Left renal pelvis (tissue), 4 donors: ENCODE results near the gene PNN. TPM values are rescaled to one million over a fixed set of nuclear protein-coding genes. Genes with fewer than 3 reads are reported as not detected.
"Not testable (repeated sequence)": the region's sequence is repeated elsewhere in the genome, so short reads cannot be mapped to it uniquely, and the experiment has no call there.

Experiments
- DNase-seq, 4 donors: peaks; one replicate each; pipeline ENCODE4 v3.0.0-alpha.2; 2013; ENCODE audit warnings: low read depth in 4 of 4, low spot score in 3 of 4
- polyA plus RNA-seq, 4 donors: library from polyadenylated mRNA; unstranded; fragments of 120-200 nt; gene quantifications; one replicate each; pipeline ENCODE4 v1.2.1, GENCODE V29; 2013; ENCODE audit not compliant: insufficient read length in 4 of 4

The PNN gene
- polyA plus RNA-seq, 4 donors, result 127 to 222 (median 196) TPM

DNA sequence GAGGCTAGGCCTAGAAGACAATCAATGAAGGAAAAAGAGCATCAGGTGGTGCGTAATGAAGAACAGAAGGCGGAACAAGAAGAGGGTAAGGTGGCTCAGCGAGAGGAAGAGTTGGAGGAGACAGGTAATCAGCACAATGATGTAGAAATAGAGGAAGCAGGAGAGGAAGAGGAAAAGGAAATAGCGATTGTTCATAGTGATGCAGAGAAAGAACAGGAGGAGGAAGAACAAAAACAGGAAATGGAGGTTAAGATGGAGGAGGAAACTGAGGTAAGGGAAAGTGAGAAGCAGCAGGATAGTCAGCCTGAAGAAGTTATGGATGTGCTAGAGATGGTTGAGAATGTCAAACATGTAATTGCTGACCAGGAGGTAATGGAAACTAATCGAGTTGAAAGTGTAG lies 5.5 kb downstream of the PNN start:
- DNase-seq, result no peak

- DNase-seq, result no peak
Observed at GRCh38 chr14:39181026-39181692, 6.1 kb downstream of the PNN start.

DNA sequence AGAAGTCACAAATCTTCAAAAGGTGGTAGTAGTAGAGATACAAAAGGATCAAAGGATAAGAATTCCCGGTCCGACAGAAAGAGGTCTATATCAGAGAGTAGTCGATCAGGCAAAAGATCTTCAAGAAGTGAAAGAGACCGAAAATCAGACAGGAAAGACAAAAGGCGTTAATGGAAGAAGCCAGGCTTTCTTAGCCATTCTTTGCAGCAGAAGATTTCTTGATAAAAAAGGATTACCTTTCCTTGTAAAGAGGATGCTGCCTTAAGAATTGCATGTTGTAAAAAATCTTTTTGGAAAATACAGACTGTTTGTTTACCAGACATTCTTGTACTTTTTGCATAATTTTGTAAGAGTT lies 6.6 kb downstream of the PNN start:
- no peak for DNase-seq

DNA sequence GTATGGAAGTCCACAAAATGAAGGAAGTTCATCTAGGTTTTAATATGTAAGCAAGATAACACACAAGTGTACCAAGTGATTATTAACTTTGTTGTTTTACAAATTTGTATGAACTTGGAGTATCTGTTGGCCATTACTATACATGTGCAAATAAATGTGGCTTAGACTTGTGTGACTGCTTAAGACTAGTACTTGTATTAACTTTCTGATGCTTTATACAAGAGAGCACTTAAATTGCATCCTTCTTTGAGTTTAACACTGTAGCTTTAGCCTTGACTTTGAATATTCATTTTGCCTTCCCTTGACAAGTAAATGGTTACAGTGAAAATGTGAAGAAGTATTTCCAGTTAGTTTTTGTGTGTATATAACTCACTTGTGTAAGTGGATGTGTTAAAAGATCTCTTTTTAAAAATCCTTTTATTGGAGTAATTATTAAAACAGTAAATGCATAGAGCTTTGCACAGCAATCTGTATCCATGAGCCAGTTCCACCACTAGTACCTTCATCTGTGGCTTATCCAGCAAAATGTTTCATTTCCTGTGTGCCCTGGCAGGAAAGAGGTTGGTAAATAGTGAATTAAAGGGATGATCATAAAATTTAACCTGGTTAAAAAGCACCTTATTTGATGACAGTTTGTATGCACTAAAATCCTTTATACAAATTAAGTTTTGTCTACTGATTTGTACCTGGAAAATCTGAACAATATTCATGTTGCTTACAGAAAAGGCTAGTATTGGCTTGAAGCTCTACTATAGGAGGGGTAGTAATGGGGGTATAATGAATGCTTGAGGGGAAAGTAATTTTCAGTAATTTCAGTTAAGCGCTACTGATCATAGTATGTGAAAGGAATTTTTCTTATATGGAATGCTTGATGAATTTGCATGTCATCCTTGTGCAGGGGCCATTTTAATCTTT lies 8.0 kb downstream of the PNN start:
- DNase-seq, result no peak

DNA sequence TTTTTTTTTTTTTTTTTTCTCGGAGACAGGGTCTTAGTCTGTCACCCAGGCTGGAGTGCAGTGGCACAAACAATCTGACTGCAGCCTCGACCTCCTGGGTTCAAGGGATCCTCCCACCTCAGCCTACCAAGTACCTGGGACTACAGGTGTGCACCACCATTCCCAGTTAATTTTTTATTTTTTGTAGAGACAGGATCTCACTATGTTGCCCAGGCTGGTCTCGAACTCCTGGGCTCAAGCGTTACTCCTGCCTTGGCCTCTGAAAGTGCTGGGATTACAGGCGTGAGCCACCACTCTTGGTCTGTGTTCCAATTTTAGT lies 8.6 kb downstream of the PNN start:
- not testable (repeated sequence) for DNase-seq

- no peak for DNase-seq
Observed at GRCh38 chr14:39184628-39185255, 9.7 kb downstream of the PNN start.

GRCh38 chr14:39185256-39186049 lies 10.4 kb downstream of the PNN start:
- DNase-seq, result no peak

DNA sequence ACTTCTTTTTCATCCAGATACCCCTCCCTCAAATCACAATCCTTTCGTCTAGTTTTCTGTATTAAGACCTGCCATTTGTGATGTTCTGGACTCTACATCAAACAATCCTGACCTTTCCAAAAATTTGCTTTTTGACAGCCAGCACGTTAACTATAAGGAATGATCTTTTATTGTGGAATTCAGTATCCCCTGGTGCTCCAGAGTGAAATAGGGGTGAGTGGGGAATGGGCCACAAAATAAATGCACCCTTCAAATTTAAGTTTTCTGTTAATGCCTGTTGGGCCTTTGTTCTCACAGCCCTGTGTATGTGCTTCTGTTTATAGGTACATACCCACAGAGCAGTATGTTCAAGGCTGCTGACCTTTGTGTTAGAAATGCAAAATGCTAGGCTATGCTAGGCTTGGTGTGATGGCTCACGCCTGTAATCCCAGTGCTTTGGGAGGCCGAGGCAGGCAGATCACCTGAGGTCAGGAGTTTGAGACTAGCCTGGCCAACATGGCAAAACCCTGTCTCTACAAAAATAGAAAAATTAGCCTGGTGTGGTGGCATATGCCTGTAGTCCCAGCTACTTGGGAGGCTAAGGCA lies 12.0 kb downstream of the PNN start:
- DNase-seq, result no peak

GRCh38 chr14:39203659-39204606 lies 28.9 kb downstream of the PNN start:
- DNase-seq, result no peak

- not testable (repeated sequence) for DNase-seq
Observed at GRCh38 chr14:39207430-39207829, 32.4 kb downstream of the PNN start.

GRCh38 chr14:39211109-39211741 lies 36.2 kb downstream of the PNN start:
- no peak for DNase-seq

- no peak for DNase-seq
Observed at GRCh38 chr14:39212034-39212433, 37.0 kb downstream of the PNN start.

GRCh38 chr14:39212693-39213092 lies 37.6 kb downstream of the PNN start:
- DNase-seq, result no peak

GRCh38 chr14:39217214-39217879 lies 42.3 kb downstream of the PNN start:
- no peak for DNase-seq

- no peak for DNase-seq
Observed at GRCh38 chr14:39218171-39218769, 43.2 kb downstream of the PNN start.

DNA sequence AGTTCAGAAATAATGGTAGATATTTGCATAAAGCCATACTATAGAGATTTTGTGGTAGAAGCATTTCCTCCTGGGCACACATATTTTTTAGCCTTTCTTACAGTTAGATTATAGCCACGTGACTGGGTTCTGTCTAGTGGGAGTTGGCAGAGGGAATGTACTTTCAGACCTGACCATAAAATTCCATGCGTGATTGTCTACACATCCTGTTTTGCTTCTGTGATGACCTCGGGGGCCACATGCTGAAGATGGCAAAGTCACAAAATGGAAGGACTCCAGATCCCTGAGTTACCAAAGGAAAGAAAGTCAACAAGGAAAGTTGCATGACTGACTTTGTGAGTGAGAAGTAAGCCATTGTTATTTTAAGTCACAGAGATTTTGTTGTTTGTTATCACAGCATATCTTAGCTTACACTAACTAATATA lies 44.0 kb downstream of the PNN start:
- DNase-seq, result no peak

- DNase-seq, result not testable (repeated sequence)
Observed at GRCh38 chr14:39220473-39220872, 45.4 kb downstream of the PNN start.

- DNase-seq, result no peak
Observed at GRCh38 chr14:39228044-39228443, 53.0 kb downstream of the PNN start.
